GM13977 (cell line): ENCODE measurements around the gene RMI1.
"Not testable (repeated sequence)": the region's sequence is repeated elsewhere in the genome, so short reads cannot be mapped to it uniquely, and the experiment has no call there.

ENCODE experiments used
- DNase-seq: peaks from one replicate; pipeline ENCODE4 v3.0.0; 2012; ENCODE audit warnings: low spot score
- CTCF ChIP-seq: IDR thresholded peaks from 2 replicates; pipeline ENCODE4 v1.5.1; 2012; ENCODE audit warnings: mild to moderate bottlenecking, control low read depth; ENCODE audit not compliant: insufficient read depth; ENCODE audit errors: extremely low read depth, missing control alignments
- in situ Hi-C: fragments of 300-500 bp; cut with MboI; formaldehyde crosslinking; loops from one replicate; pipeline ENCODE4 v1.12.0; 2022; ENCODE audit warnings: low sequenced_read_pairs, low pct_unique_long_range_greater_than_20kb, mixed read lengths, inconsistent platforms; ENCODE audit not compliant: unreplicated experiment

RMI1 gene

DNA sequence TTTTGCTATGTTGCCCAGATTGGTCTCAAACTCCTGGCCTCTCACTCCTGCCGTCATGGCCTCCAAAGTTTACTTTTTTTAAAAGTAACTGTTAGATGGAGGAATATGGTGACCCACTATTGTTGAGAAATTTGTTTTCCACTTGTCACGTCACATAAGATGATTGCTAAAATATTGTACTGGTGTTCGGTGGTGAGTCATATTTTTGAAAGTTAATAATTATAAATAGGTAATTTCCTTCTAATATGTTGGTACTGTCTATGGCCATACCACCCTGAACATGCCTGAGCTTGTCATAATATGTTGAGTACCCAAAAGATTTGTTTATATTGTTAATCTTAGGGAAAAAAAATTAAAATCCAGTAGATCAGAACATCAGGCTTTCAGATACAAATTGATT is 22.6 kb downstream of the RMI1 start:
- no peak for TF ChIP-seq CTCF

GRCh38 chr9:84007662-84008061 is 27.1 kb downstream of the RMI1 start:
- no peak for TF ChIP-seq CTCF
- in situ Hi-C loops: no loop called here
- DNase-seq: no peak

More for the DNA sequence above, 22.6 kb downstream of the RMI1 start:
- in situ Hi-C loops: no loop called here
- DNase-seq: no peak

DNA sequence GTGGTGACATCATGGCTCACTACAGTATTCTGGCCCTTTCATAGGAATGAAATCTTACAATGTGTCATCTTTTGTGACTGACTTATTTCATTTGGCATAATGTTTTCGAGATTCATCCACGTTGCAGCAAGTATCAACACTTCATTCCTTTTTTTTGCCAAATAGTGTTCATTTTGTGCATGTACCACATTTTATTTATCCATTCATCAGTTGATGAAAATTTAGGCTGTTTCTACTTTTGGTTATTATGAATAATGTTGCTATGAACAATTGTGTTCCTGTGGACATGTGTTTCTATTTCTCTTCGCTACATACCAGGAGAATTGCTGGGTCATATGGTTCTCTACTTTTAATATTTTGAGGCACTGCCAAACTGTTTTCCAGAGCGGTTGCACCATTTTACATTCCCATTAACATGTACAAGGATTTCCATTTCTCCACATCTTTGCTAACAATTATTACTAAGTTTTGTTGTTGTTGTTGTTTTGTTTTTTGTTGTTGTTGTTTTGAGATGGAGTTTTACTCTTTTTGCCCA is 43.5 kb downstream of the RMI1 start:
- in situ Hi-C loops: no loop called here
- DNase-seq: no peak
- TF ChIP-seq CTCF: no peak

- no peak for TF ChIP-seq CTCF
- in situ Hi-C loops: no loop called here
- DNase-seq: no peak
Observed at GRCh38 chr9:84027201-84027600, 46.6 kb downstream of the RMI1 start.

- TF ChIP-seq CTCF: no peak
- DNase-seq: no peak
- in situ Hi-C loops: no loop called here
Observed at GRCh38 chr9:84031534-84031933, 50.9 kb downstream of the RMI1 start.

- in situ Hi-C loops, DNase-seq: not testable (repeated sequence)
Observed at GRCh38 chr9:84041857-84042256, 61.3 kb downstream of the RMI1 start.

- no peak for DNase-seq
- in situ Hi-C loops: no loop called here
- TF ChIP-seq CTCF: no peak
Observed at GRCh38 chr9:84045481-84046097, 65.0 kb downstream of the RMI1 start.
